Measurements from ENCODE around the gene MAP3K9. TPM values are rescaled to one million over a fixed set of nuclear protein-coding genes. Genes with fewer than 3 reads are reported as not detected.
A peak's percentile ranks its signal among the peaks of the same experiment; 100 is the strongest.

The MAP3K9 gene
- total and polyA plus RNA-seq, 4 donors = 2.3 to 14.0 (median 4.3) TPM

GRCh38 chr14:70698288-70698687 lies 111.0 kb downstream of the MAP3K9 start:
- Histone ChIP-seq H3K27ac (ENCODE audit: low read depth in 1 of 2, low read length in 1 of 2) (no peak overlapping the region), H3K36me3 (ENCODE audit: control insufficient read depth in 4 of 4, insufficient read depth in 4 of 4, low read length in 4 of 4) (no peaks in the 10 kb centered on the region), H3K9ac (ENCODE audit: insufficient read depth in 1 of 2, low read length in 2 of 2) (no peak overlapping the region), H3K9me3 (ENCODE audit: control insufficient read depth in 4 of 4, insufficient read depth in 3 of 4, low read length in 3 of 4) (no peaks in the 10 kb centered on the region), H3K4me3 (no peak overlapping the region), H3K4me1 (ENCODE audit: control insufficient read depth in 5 of 5, insufficient read depth in 5 of 5, low read length in 5 of 5) (peaks cover 0 to 8% (median 0%) of the 10 kb centered on the region in 5 donors), H3K27me3 (ENCODE audit: control insufficient read depth in 3 of 3, insufficient read depth in 3 of 3, low read length in 2 of 3) (no peaks in the 10 kb centered on the region)
- ATAC-seq (ENCODE audit: insufficient read depth, low FRiP score) = peak; percentile 50
- no peak for DNase-seq
- WGBS, 2 donors = 47 to 67% methylated on average over 3 of the region's 3 CpGs
- TF ChIP-seq CTCF (IDR thresholded peaks at IDR 0.05; ENCODE audit: control extremely low read depth, extremely low read depth) = no peak

- Histone ChIP-seq H3K9me3 (ENCODE audit: control insufficient read depth in 4 of 4, insufficient read depth in 3 of 4, low read length in 3 of 4) (no peaks in the 10 kb centered on the region), H3K4me1 (ENCODE audit: control insufficient read depth in 5 of 5, insufficient read depth in 5 of 5, low read length in 5 of 5) (peaks cover 0 to 7% (median 0%) of the 10 kb centered on the region in 5 donors), H3K36me3 (ENCODE audit: control insufficient read depth in 4 of 4, insufficient read depth in 4 of 4, low read length in 4 of 4) (no peaks in the 10 kb centered on the region), H3K4me3 (no peak overlapping the region), H3K9ac (ENCODE audit: insufficient read depth in 1 of 2, low read length in 2 of 2) (no peak overlapping the region), H3K27me3 (ENCODE audit: control insufficient read depth in 3 of 3, insufficient read depth in 3 of 3, low read length in 2 of 3) (no peaks in the 10 kb centered on the region), H3K27ac (ENCODE audit: low read depth in 1 of 2, low read length in 1 of 2) (no peak overlapping the region)
- DNase-seq (no peak), ATAC-seq (ENCODE audit: insufficient read depth, low FRiP score) (no peak)
- no peak for TF ChIP-seq CTCF (IDR thresholded peaks at IDR 0.05; ENCODE audit: control extremely low read depth, extremely low read depth)
- 46 to 49% methylated on average over 2 of the region's 2 CpGs for WGBS, 2 donors
These were observed 111.6 kb downstream of the MAP3K9 start for GRCh38 chr14:70697701-70698100.

- WGBS, 2 donors = 72 to 77% methylated on average over 2 of the region's 2 CpGs
- ATAC-seq (ENCODE audit: insufficient read depth, low FRiP score) (no peak), DNase-seq (no peak)
- Histone ChIP-seq H3K27ac (ENCODE audit: low read depth in 1 of 2, low read length in 1 of 2) (no peak overlapping the region), H3K27me3 (ENCODE audit: control insufficient read depth in 3 of 3, insufficient read depth in 3 of 3, low read length in 2 of 3) (no peaks in the 10 kb centered on the region), H3K9me3 (ENCODE audit: control insufficient read depth in 4 of 4, insufficient read depth in 3 of 4, low read length in 3 of 4) (no peaks in the 10 kb centered on the region), H3K36me3 (ENCODE audit: control insufficient read depth in 4 of 4, insufficient read depth in 4 of 4, low read length in 4 of 4) (no peaks in the 10 kb centered on the region), H3K4me1 (ENCODE audit: control insufficient read depth in 5 of 5, insufficient read depth in 5 of 5, low read length in 5 of 5) (peaks cover 0 to 6% (median 0%) of the 10 kb centered on the region in 5 donors), H3K4me3 (no peak overlapping the region), H3K9ac (ENCODE audit: insufficient read depth in 1 of 2, low read length in 2 of 2) (no peak overlapping the region)
- TF ChIP-seq CTCF (IDR thresholded peaks at IDR 0.05; ENCODE audit: control extremely low read depth, extremely low read depth) = no peak
These were observed 113.3 kb downstream of the MAP3K9 start for GRCh38 chr14:70696026-70696425.

- Histone ChIP-seq H3K4me3 (no peak overlapping the region), H3K27ac (ENCODE audit: low read depth in 1 of 2, low read length in 1 of 2) (no peak overlapping the region), H3K27me3 (ENCODE audit: control insufficient read depth in 3 of 3, insufficient read depth in 3 of 3, low read length in 2 of 3) (no peaks in the 10 kb centered on the region), H3K36me3 (ENCODE audit: control insufficient read depth in 4 of 4, insufficient read depth in 4 of 4, low read length in 4 of 4) (no peaks in the 10 kb centered on the region), H3K9me3 (ENCODE audit: control insufficient read depth in 4 of 4, insufficient read depth in 3 of 4, low read length in 3 of 4) (no peaks in the 10 kb centered on the region), H3K4me1 (ENCODE audit: control insufficient read depth in 5 of 5, insufficient read depth in 5 of 5, low read length in 5 of 5) (no peaks in the 10 kb centered on the region), H3K9ac (ENCODE audit: insufficient read depth in 1 of 2, low read length in 2 of 2) (no peak overlapping the region)
- TF ChIP-seq CTCF (IDR thresholded peaks at IDR 0.05; ENCODE audit: control extremely low read depth, extremely low read depth) = no peak
- WGBS, 2 donors = 75 to 77% methylated on average over 10 of the region's 10 CpGs
- ATAC-seq (ENCODE audit: insufficient read depth, low FRiP score) (peak; percentile 34), DNase-seq (peak in 1 of 3 donors; percentile 23)
These were observed 117.1 kb downstream of the MAP3K9 start for GRCh38 chr14:70692210-70692609.

Data from lung (tissue), 12 donors.